HG02852 (cell line): ENCODE measurements around the gene SPTAN1.
"Not testable (repeated sequence)": the region's sequence is repeated elsewhere in the genome, so short reads cannot be mapped to it uniquely, and the experiment has no call there.

Experiments used
- ATAC-seq: cut with Tn5 transposase; IDR thresholded peaks from one replicate; pipeline ENCODE4 v1.9.1; 2021; ENCODE audit warnings: mild to moderate bottlenecking, moderate library complexity; ENCODE audit not compliant: unreplicated experiment

SPTAN1 gene

DNA sequence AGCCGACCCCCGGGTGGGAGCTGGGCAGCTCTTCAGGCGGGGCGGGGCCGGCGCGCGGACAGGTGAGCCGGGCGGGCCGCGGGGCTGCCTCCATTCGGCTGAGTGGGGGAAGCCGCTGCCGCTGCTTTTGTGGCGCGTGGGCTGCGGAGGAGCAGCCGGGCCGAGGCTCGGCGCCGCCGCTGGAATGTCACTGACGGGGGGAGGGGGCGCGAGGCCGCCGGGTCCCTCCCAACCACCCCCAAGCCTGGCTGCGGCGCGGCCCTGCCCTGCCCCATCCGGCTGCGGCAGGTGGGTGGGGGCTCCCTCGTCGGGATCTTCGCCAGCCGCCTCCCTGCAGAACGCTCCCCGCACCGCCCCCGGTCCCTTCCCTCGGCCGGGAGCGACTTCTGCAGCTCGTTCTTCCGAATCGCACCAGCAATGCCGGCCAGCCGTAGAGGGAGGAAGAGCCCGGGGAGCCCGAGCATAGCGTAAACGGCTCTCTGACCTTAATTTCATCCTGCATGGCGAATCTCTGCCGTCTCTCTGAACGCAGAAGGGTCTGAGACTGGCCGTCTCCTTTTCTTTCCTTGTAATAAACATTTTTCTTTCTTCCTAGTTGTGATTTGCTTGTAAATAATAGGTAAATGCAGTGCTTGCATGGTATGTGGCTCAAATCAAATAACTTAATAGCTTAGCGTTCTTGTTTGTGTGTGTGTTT lies 505 bp downstream of the SPTAN1 start:
- peak; percentile 26 for ATAC-seq

DNA sequence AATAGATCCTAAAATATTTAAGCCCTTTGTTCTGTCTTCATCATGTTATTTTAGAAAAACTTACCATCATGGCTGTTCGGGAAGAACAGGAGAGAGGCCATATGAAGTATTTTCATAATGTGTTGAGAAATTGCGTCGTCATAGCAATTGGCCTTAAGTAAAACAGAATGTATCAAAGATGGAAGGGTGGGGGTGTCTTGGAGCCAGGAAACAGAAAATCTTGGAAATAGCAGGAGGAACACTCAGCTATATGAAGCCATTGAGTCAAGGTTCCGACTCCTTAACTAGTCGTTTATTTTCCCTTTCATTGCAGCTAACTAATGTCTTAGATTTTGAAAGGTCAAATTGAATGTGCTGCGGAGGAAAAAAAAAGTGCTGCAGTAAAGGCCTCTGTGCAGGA lies 1.3 kb downstream of the SPTAN1 start:
- no peak for ATAC-seq

DNA sequence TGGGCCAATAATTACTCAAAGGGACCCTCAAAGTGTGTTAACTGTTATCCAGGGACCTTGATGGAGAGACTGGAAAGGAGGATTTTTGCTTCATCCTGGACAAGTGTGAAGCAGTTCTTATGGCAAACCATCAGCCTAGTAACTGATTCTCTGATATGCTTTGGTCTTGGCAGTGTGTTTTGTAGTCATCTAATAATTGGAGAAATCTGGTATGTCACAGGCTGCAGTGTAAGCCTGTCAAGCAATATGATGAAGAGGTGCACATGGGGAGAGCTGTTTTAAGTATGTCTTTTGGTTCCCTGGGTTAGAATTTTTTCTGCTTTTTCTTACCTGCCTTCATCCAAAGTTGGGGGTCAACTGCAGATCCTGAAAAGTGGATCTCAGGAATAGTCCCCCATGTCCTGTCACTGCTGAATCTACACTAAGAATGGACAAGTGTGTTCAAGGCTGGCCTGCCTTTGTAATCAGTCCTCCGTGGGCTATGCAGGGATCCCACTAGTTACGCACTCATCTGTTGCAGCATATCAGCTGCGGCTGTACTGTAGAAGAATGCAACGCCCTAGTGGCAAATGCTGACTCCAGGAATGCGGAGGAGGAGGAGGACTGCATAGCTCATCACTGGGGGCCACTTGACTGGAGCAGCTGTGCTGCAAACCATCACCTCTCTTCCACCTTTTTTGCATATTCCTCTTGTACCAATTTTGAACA lies 1.9 kb downstream of the SPTAN1 start:
- ATAC-seq, result no peak

DNA sequence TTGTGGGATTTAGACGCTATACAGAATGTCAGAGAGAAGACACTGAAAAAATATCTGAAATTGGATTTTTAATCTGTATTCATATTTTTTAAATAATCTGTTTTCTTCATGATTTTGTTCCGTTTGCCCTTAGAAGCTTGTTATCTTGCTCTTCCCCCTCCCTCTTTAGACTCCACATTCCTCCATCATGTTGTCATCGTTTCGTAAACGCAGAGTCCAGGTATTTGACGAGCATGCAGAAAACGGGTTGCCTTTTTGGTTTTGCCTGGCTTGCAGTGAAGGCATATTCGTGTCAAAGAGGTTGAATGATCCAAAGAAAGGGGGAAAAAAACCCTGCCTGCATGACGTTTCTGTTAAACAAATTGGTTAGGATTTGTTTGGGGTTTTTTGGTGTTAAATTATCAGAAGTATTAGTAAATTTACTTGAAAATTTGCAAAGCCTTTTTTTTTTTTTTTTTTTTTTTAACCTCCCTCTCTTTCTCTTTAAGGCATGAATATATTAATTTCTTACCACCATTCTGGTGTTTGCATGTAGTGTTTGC lies 2.9 kb downstream of the SPTAN1 start:
- no peak for ATAC-seq

DNA sequence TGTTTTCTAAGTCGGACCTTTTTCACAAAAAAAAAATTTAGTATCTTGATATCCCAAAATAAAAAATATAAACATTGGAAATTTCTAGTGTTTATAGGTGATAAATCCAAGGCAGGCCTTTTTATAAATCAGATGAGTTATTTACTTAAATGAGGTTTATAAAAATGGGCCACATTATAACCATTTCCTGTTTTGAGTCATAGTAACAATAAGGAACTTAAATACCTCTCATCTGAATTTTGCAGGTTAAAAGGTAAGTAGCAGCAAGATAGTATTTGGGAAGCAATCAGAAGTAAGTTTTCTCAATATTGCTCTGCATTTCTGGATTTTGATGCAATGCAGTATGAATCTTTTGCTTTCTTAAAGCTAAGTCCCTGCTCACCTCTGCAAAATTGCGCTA lies 3.9 kb downstream of the SPTAN1 start:
- no peak for ATAC-seq

DNA sequence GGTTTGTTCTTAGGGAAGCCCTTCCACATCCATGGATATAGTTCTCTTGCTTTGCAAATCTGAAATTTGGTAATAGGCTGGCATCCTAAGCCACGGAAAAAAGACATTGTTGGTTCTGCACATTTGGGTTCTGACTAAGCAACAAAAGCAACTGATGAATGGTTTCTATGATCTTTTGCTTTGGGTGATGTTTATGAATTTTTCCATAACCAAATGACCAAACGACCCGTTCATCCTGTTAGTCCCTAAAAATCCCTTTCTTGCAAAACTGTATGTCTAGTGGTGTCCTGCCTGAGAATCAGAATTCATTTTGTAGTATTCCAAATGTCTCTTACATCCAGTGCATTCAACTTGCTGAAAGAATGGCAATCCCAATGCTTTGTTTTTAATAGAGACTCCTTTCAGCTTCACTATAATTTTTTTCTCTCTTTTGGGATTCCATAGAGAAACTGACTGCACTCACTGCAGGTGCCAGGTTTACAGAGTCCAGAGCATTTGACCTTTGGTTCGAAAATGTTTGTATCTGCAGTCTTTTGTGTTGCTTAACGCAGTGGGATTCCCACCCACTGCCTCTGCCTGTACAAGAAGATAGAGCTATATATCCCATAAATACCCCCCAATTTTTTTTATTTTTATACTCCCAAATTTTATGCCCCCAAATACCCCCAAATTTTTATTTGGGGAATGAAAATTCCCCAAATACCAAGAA lies 4.7 kb downstream of the SPTAN1 start:
- no peak for ATAC-seq

DNA sequence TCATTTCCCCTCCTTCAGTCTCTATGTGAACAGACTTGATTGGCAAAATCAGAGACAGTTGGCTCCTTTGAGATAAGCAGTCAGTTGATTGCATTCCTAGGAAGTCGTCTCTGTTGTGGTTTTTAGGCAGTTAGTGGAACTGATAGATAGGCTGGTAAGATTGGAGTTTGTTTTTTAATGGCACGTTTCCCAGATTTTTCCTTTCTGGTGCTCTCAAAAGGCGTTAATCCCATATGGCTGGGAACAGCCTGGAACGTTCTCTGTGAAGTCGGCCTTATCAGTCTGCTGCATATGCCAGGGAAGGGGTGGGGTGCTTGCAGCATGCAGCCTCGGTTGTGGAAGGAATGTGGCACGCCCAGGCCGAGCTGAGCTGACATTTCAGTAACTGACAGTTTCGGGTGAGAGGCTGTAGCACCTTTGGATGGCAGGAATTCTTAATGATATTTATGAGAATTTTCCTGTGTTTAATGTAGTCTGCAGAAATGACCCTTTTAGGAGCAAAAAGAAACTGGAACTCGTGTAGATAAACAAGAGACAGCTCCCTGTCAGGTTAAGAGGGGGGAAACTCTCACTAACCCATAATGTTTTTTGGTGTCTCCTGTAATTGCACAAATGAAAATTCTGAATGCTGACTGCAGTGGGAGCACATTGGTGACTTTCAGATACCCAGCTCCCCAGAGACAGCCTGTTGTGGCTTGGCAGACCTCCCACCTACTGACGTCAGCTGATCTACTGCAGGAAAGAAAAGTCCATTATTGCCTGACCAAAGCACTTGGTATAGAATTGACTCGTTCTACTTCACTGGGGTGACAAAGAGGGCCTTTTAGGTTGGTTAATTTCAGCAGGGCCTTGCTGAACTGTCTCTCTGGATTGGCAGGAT lies 6.3 kb downstream of the SPTAN1 start:
- peak; percentile 44 for ATAC-seq

DNA sequence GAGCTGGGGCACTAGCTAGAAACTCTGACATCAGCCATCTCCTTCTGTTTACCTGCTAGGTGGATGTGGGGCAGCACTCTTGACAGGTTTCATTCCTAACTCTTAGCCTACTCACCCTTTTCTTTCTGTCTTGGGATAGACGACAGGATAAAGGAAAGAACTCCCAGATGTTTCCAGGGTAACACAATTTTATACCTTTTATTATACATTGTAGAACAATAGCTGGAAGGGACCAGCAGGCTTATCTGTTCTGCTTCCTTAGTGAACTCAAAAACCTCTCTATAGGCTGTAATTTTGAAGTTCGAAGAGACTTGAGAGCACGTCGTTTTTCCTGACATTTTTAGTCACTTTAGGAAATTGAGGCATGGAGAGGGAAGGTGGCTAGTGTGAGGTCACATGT lies 13.2 kb downstream of the SPTAN1 start:
- no peak for ATAC-seq

DNA sequence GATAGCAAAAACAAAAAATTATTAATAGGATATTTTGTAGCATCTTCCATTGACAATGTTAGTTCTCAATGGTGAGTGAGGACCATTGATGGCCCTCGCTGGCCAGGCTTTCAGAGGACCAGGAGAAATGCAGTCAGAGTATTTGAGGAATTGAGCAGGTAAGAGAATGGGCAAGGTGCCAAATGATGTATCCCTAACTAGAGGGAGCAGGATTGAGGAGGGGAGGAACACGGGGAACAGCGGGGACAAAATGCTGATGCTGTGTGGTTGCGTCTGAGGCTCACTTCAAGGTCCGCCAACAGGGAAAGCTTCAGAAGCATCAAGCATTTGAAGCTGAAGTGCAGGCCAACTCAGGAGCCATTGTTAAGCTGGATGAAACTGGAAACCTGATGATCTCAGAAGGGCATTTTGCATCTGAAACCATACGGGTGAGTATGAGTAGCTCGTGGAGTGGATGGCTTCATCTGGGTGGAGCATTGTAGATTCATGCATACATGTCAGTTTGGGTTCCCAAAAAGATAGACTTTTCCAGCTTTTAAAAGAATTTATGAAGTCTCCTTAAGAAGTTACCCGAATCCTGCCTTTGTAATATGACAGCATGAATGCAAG lies 16.2 kb downstream of the SPTAN1 start:
- no peak for ATAC-seq

DNA sequence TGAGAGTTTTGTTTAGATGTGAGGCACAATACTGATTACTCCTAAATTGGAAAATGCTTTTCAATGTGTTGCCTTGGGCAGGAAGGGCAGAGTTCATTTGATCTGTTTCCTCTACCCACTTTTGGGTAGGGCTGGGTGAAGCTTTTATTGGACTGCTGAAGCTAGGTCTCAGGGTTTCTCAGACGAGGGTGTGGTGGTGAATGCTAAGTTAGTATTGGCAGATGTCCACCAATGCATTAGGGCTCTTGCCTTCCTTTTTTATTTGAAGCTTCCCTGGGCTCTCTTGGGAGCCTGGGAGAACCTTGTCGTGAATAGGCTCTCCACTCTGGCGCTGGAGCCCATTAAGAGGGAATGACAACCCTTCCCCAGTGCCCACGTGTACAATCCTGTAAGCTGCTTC lies 23.1 kb downstream of the SPTAN1 start:
- ATAC-seq, result no peak

DNA sequence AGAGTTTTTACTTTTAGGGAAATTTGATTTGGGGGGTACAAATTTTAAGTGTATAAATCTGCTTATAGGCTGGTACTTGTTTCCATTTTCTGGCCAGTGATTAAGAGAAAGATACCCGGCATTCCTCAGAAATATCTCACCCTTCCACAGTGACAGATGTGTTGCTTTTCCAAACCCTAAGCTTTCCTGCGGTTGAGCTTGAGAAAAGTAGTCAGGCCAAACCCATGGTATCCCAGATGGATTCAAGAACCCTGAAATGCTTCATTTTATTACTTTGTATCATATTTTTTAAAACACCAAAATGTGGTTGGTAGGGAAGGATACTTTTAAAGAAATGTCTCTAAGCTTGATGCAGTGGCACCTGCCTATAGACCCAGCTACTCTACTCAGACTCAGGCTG lies 23.5 kb downstream of the SPTAN1 start:
- no peak for ATAC-seq

DNA sequence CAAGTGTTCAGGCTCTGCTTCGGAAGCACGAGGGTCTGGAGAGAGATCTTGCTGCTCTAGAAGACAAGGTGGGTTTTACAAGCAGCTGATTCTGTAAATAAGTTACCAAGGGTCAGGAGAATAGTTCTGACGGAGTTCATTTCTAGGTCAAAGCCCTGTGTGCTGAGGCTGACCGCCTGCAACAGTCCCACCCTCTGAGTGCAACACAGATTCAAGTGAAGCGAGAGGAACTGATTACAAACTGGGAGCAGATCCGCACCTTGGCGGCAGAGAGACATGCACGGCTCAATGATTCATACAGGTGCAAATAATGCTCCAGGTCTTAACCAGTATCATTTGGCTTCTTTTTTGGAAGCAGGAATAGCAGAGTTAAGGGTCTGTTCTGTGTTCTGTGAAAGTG lies 24.8 kb downstream of the SPTAN1 start:
- no peak for ATAC-seq

DNA sequence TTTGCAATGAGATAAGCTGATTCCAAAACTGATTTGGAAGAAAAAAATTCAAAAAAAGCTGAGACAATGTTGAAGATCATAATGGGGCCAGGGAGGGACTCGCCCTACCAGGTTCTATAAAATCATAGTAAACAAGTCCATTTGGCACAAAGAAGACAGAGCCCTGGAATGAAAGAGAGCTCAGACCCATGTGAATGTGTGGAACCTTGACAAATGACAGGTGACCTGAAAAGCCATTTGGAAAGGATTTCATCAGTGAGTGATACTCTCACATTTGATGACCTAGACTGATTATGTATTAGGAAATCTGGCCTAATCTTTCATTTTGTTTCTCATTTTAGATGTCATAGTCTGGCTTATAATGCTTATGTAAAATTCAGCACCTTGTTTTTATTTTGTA lies 26.8 kb downstream of the SPTAN1 start:
- no peak for ATAC-seq

DNA sequence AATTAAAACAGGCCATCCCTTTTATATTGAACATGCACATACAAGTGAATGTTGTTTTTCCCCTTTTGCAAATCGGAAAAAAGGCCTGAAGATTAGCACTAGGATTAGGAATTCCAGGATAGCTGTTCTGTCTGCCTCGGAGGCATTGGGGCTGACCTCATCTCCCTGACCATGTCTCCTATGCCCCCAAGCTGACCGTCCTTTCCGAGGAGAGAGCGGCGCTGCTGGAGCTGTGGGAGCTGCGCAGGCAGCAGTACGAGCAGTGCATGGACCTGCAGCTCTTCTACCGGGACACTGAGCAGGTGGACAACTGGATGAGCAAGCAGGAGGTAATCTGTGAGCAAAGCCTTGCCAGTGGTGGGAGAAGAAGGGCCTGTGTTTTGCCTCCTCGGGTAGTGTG lies 28.3 kb downstream of the SPTAN1 start:
- ATAC-seq, result no peak

DNA sequence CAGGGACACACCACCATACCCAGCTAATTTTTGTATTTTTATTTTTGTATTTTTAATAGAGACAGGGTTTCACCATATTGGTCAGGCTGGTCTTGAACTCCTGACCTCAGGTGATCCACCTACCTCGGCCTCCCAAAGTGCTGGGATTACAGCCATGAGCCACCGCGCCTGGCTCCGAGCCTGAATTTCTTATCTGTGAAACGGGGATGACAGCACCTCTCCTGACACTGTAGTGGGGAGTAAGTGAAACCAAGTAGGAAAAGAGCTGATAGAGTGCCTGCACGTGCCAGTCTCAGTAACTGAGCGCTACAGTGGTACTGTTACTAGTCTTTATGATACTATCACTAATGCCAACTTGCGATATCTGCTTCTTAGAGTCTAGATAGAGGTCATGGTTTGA lies 32.8 kb downstream of the SPTAN1 start:
- not testable (repeated sequence) for ATAC-seq

DNA sequence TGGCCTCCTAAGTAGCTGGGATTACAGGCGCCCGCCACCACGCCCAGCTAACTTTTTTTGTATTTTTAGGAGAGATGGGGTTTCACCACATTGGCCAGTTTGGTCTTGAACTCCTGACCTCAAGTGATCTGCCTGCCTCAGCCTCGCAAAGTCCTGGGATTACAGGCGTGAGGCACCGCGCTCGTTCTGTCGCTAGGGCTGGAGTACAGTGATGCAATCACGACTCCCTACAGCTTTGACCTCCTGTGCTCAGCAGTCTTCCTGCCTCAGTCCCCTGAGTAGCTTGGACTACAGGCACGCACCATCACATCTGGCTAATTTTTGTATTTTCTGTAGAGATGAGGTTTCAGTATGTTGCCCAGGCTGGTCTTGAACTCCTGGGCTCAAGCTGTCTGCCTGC lies 34.5 kb downstream of the SPTAN1 start:
- ATAC-seq, result not testable (repeated sequence)

DNA sequence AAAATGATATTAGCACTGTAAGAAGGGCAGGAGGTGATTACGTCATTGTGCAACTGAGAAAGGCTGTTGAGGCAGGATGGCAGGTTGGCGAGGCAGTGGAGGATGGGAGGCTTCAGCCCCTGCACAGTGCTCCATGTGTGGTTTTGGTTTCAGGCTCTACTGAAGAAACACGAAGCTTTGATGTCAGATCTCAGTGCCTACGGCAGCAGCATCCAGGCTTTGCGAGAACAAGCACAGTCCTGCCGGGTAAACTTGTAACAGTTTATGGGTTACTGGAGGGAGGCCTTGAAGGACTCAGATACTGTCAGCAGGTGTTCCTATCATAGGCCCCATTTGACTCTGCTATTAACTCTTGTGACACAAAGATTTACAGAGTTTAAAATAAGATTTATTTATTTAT lies 35.1 kb downstream of the SPTAN1 start:
- ATAC-seq, result no peak

DNA sequence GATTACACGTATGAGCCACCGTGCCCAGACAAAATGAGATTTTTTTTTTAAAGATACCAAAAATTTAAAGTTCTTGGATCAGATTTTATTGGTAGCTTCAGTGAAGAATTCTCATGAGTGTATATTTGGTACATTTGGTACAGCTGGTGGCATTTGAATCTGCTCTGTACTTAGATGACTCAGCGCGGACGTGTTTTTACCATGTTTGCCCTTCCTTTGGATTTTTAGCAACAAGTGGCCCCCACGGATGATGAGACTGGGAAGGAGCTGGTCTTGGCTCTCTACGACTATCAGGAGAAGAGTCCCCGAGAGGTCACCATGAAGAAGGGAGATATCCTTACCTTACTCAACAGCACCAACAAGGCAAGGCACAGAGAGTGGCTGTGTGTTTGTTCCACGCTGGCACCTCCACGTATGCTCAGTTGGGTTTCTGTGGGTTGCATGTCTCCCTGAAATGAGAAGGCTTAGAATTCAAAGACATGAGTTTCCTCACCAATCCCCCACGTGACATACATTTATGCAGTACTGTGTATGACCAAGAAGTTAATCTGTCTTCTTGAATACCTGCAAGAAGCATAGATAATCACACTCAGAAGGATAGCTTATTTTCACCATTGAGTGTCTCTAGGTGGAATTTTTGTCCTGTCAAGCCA lies 36.3 kb downstream of the SPTAN1 start:
- ATAC-seq, result no peak

DNA sequence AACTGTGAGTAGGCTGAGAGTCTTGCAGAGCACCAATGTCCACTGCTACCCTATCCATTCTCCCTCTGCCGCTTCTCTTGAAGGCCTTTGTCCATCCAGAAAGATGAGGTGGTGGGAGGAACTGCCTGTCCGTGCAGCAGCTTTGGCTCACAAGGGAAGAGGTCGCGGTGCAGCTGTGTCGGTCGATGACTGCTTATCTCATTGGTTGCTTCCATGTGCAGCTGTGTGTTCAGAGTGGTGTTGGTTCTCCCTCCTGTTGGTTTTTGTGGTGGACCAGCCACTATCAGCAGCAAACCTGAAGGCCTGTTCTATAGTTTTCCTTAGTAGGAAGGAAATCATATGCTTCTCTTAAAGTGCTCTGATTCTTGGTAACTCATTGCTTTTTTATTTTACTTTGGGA lies 40.7 kb downstream of the SPTAN1 start:
- no peak for ATAC-seq

DNA sequence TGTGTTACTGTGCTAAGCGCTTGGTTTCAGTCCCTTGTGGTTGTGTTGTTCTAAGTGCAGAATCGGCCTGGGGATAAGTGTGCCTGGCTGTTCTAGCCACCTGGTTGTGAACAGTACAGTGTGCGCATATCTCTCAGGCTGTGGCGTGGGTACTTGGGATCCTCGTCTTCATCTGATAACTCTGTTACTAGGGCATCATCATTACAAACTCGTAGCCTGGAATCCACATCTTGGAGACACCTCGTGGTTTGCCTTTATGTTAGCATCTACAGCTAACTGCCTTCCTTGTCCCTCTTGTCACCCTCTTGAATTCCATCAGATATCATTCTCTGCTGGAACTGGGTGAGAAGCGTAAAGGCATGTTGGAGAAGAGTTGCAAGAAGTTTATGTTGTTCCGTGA lies 41.5 kb downstream of the SPTAN1 start:
- ATAC-seq, result no peak
